NCI-H2227 treated with DMSO at 0.1 percent for 48 hours (cell line): ENCODE results near the gene MBD5.
A peak's percentile ranks its signal among the peaks of the same experiment; 100 is the strongest.

Experiments
- DNase-seq: peaks from one replicate; lab custom pipeline; 2025; lab: John Stamatoyannopoulos, UW

Gene MBD5

GRCh38 chr2:148305476-148305875 lies 284.6 kb downstream of the MBD5 start:
- DNase-seq = no peak

- DNase-seq = no peak
These were observed 285.1 kb downstream of the MBD5 start for GRCh38 chr2:148306027-148306426.

- DNase-seq = no peak
These were observed 296.7 kb downstream of the MBD5 start for GRCh38 chr2:148317598-148317997.

- no peak for DNase-seq
These were observed 317.6 kb downstream of the MBD5 start for GRCh38 chr2:148338541-148338940.

GRCh38 chr2:148342086-148342485 lies 321.2 kb downstream of the MBD5 start:
- DNase-seq = no peak

GRCh38 chr2:148350199-148350598 lies 329.3 kb downstream of the MBD5 start:
- no peak for DNase-seq

GRCh38 chr2:148351437-148352143 lies 330.7 kb downstream of the MBD5 start:
- no peak for DNase-seq

GRCh38 chr2:148358375-148358774 lies 337.5 kb downstream of the MBD5 start:
- DNase-seq = no peak

- DNase-seq = no peak
These were observed 339.8 kb downstream of the MBD5 start for GRCh38 chr2:148360662-148361061.

GRCh38 chr2:148362144-148362796 lies 341.4 kb downstream of the MBD5 start:
- peak; percentile 46 for DNase-seq

- DNase-seq = no peak
These were observed 354.3 kb downstream of the MBD5 start for GRCh38 chr2:148375214-148375613.

GRCh38 chr2:148391324-148391723 lies 370.4 kb downstream of the MBD5 start:
- no peak for DNase-seq

- DNase-seq = no peak
These were observed 381.9 kb downstream of the MBD5 start for GRCh38 chr2:148402786-148403185.

- no peak for DNase-seq
These were observed 390.0 kb downstream of the MBD5 start for GRCh38 chr2:148410899-148411298.

- DNase-seq = no peak
These were observed 395.4 kb downstream of the MBD5 start for GRCh38 chr2:148416248-148416647.

- DNase-seq = no peak
These were observed 409.2 kb downstream of the MBD5 start for GRCh38 chr2:148430101-148430500.

- no peak for DNase-seq
These were observed 427.0 kb downstream of the MBD5 start for GRCh38 chr2:148447877-148448276.

- DNase-seq = no peak
These were observed 429.6 kb downstream of the MBD5 start for GRCh38 chr2:148450531-148450930.

- no peak for DNase-seq
These were observed 430.2 kb downstream of the MBD5 start for GRCh38 chr2:148451046-148451445.

GRCh38 chr2:148455791-148456190 lies 434.9 kb downstream of the MBD5 start:
- DNase-seq = no peak

GRCh38 chr2:148458171-148458570 lies 437.3 kb downstream of the MBD5 start:
- DNase-seq = no peak

GRCh38 chr2:148459377-148459778 lies 438.5 kb downstream of the MBD5 start:
- no peak for DNase-seq

- no peak for DNase-seq
These were observed 441.0 kb downstream of the MBD5 start for GRCh38 chr2:148461876-148462275.

GRCh38 chr2:148475626-148476025 lies 454.7 kb downstream of the MBD5 start:
- DNase-seq = no peak
